PC-9 (cell line): ENCODE measurements around the gene TEDC1. TPM values are rescaled to one million over a fixed set of nuclear protein-coding genes. Genes with fewer than 3 reads are reported as not detected.

Experiments used
- BruUV-seq: library from RNA; stranded (reverse); fragments of 400-500 nt; replicated peaks from 2 replicates; lab custom pipeline; 2021; lab: Mats Ljungman, UMichigan
- CTCF ChIA-PET: fragments of 300-600 bp; sonication (Branson Sonifier 250); formaldehyde crosslinking; loops from one replicate; lab custom pipeline; 2022; ENCODE audit warnings: antibody characterized with exemption; lab: Charles Lee
- POLR2A ChIA-PET: fragments of 300-600 bp; sonication (Branson Sonifier 250); formaldehyde crosslinking; loops from one replicate; lab custom pipeline; 2022; ENCODE audit warnings: antibody characterized with exemption; ENCODE audit not compliant: unreplicated experiment; lab: Charles Lee
- DNase-seq, 2 experiments: peaks; one replicate each; pipeline versions ENCODE4 v3.0.0 to v3.0.0-alpha.2; 2015 to 2022; ENCODE audit warnings: mixed read lengths in 1 of 2
- H2AFZ ChIP-seq: fragments of 200-600 bp; sonication (generic); 2 replicates; pipeline ENCODE4 v1.8.1; 2017; ENCODE audit warnings: antibody characterized with exemption
- H3F3A ChIP-seq: fragments of 200-600 bp; sonication (generic); 2 replicates; pipeline ENCODE4 v1.8.1; 2017; ENCODE audit warnings: antibody characterized with exemption, mild to moderate bottlenecking, low read depth; ENCODE audit not compliant: insufficient read depth
- H3K27ac ChIP-seq: fragments of 200-600 bp; sonication (generic); 2 replicates; pipeline ENCODE4 v1.6.1; 2016; ENCODE audit warnings: mixed run types
- H3K27me3 ChIP-seq: fragments of 200-600 bp; sonication (generic); 2 replicates; pipeline ENCODE4 v1.6.1; 2016; ENCODE audit warnings: low read depth, mixed run types; ENCODE audit not compliant: insufficient read depth
- H3K36me3 ChIP-seq: fragments of 200-600 bp; sonication (generic); 2 replicates; pipeline ENCODE4 v1.6.1; 2016; ENCODE audit warnings: low read depth, mixed run types
- H3K4me1 ChIP-seq: fragments of 200-600 bp; sonication (generic); replicated peaks from 2 replicates; pipeline ENCODE4 v1.6.1; 2016; ENCODE audit warnings: mixed run types; ENCODE audit not compliant: insufficient read depth
- H3K4me2 ChIP-seq: fragments of 200-600 bp; sonication (generic); 2 replicates; pipeline ENCODE4 v1.6.1; 2017; ENCODE audit warnings: mixed run types
- H3K4me3 ChIP-seq: fragments of 200-600 bp; sonication (generic); 2 replicates; pipeline ENCODE4 v1.6.1; 2016; ENCODE audit warnings: mixed run types
- H3K79me2 ChIP-seq: fragments of 200-600 bp; sonication (generic); 2 replicates; pipeline ENCODE4 v1.6.1; 2017; ENCODE audit warnings: low read depth, mixed run types
- H3K9me2 ChIP-seq: fragments of 200-600 bp; sonication (generic); 2 replicates; pipeline ENCODE4 v1.8.1; 2017; ENCODE audit warnings: mild to moderate bottlenecking; ENCODE audit not compliant: insufficient read depth
- H3K9me3 ChIP-seq: fragments of 200-600 bp; sonication (generic); 2 replicates; pipeline ENCODE4 v1.8.1; 2016; ENCODE audit warnings: low read depth; ENCODE audit not compliant: insufficient read depth
- H4K20me1 ChIP-seq: fragments of 200-600 bp; sonication (generic); 2 replicates; pipeline ENCODE4 v1.8.1; 2017; ENCODE audit not compliant: insufficient read depth
- CTCF ChIP-seq: fragments of 200-600 bp; sonication (generic); conservative IDR thresholded peaks from 2 replicates; pipeline ENCODE4 v1.6.1; 2017; ENCODE audit warnings: mixed run types, antibody characterized with exemption, mild to moderate bottlenecking, moderate library complexity
- EZH2 ChIP-seq: fragments of 200-600 bp; sonication (generic); IDR thresholded peaks from 2 replicates; pipeline ENCODE4 v1.8.0; 2017; ENCODE audit warnings: antibody characterized with exemption, low read depth
- intact Hi-C: fragments of 100-400 bp; cut with micrococcal nuclease; formaldehyde crosslinking; loops from one replicate; pipeline ENCODE4 v1.10.0; 2022; ENCODE audit not compliant: unreplicated experiment
- total RNA-seq: library from RNA; stranded (reverse); gene quantifications from 2 replicates; pipeline ENCODE4 v1.2.3, GENCODE V29; 2021

The TEDC1 gene
- total RNA-seq, 1 experiment from 2014 or later, result 21.2 TPM

- no peaks in the 10 kb centered on the region for H3K9me2 ChIP-seq
- no peaks in the 10 kb centered on the region for H3K27me3 ChIP-seq
- CTCF ChIA-PET, result no interaction called here
- POLR2A ChIA-PET, result no interaction called here
- peaks cover 14% of the 10 kb centered on the region for H3F3A ChIP-seq
- no peak for TF ChIP-seq CTCF
- TF ChIP-seq EZH2, result no peak
- intact Hi-C loops, result no loop called here
- H2AFZ ChIP-seq, result peak within 1 kb of the TSS; percentile 73
- no peaks in the 10 kb centered on the region for H3K79me2 ChIP-seq
- no peaks in the 10 kb centered on the region for H4K20me1 ChIP-seq
- H3K4me1 ChIP-seq, result peaks cover 44% of the 10 kb centered on the region
- H3K4me3 ChIP-seq, result peak within 1 kb of the TSS; percentile 50
- peak within 1 kb of the TSS; percentile 76 for H3K4me2 ChIP-seq
- no peaks in the 10 kb centered on the region for H3K36me3 ChIP-seq
- no peaks in the 10 kb centered on the region for H3K9me3 ChIP-seq
- DNase-seq, result no peak
- no TSS peak for BruUV-seq
- H3K27ac ChIP-seq, result no peak within 1 kb of the TSS
Observed at GRCh38 chr14:105486163-105486973, 4.7 kb upstream of the TEDC1 start, which contains the start of gene CRIP1. Gene CRIP1 (plus strand): TSS chr14:105486886. CDS start chr14:105487260, 374 bp downstream.

- POLR2A ChIA-PET, result no interaction called here
- peaks cover 17% of the 10 kb centered on the region; the same call in 1 of the 2 replicates for H3F3A ChIP-seq
- no peaks in the 10 kb centered on the region for H3K9me3 ChIP-seq
- no peaks in the 10 kb centered on the region for H3K9me2 ChIP-seq
- H2AFZ ChIP-seq, result peak overlapping the region; percentile 73
- H3K4me2 ChIP-seq, result peak overlapping the region; percentile 76
- CTCF ChIA-PET, result no interaction called here
- H3K27ac ChIP-seq, result no peak overlapping the region
- 0 out of 2 replicates have a peak, but pooled peaks cover 3% of the 10 kb centered on the region for H3K79me2 ChIP-seq
- TF ChIP-seq EZH2 (no peak), CTCF (no peak)
- no peaks in the 10 kb centered on the region for H3K27me3 ChIP-seq
- H3K4me1 ChIP-seq, result peaks cover 41% of the 10 kb centered on the region
- intact Hi-C loops, result no loop called here
- BruUV-seq, result no TSS peak
- peak in 1 of 2 experiments; percentile 42 for DNase-seq
- peaks cover 4% of the 10 kb centered on the region for H4K20me1 ChIP-seq
- H3K36me3 ChIP-seq, result no peaks in the 10 kb centered on the region
- H3K4me3 ChIP-seq, result peak overlapping the region; percentile 50
Observed at GRCh38 chr14:105486974-105487448, 4.0 kb upstream of the TEDC1 start.

GRCh38 chr14:105487449-105487985, 3.5 kb upstream of the TEDC1 start:
- H3K79me2 ChIP-seq, result 0 out of 2 replicates have a peak, but pooled peaks cover 5% of the 10 kb centered on the region
- TSS peak; percentile 30 for BruUV-seq
- peak overlapping the region; percentile 50 for H3K4me3 ChIP-seq
- peak overlapping the region; percentile 76 for H3K4me2 ChIP-seq
- no peaks in the 10 kb centered on the region for H3K36me3 ChIP-seq
- H4K20me1 ChIP-seq, result peaks cover 6% of the 10 kb centered on the region
- H3K27me3 ChIP-seq, result no peaks in the 10 kb centered on the region
- CTCF ChIA-PET, result no interaction called here
- TF ChIP-seq EZH2 (no peak), CTCF (no peak)
- intact Hi-C loops, result no loop called here
- DNase-seq, result peak in 1 of 2 experiments; percentile 55
- H2AFZ ChIP-seq, result peak overlapping the region; percentile 73
- H3K9me2 ChIP-seq, result no peaks in the 10 kb centered on the region
- POLR2A ChIA-PET, result no interaction called here
- no peak overlapping the region for H3K27ac ChIP-seq
- no peaks in the 10 kb centered on the region for H3K9me3 ChIP-seq
- peaks cover 15% of the 10 kb centered on the region; the same call in 1 of the 2 replicates for H3F3A ChIP-seq
- H3K4me1 ChIP-seq, result peaks cover 39% of the 10 kb centered on the region
